ENCODE data around the gene KHDC1. TPM values are rescaled to one million over a fixed set of nuclear protein-coding genes. Genes with fewer than 3 reads are reported as not detected.

Gene KHDC1
- total and polyA plus RNA-seq, 2 of the 8 experiments (the other 6 are each of a cell fraction or from before 2014, with no cell fraction given), result 4.3 to 7.3 TPM

- Histone ChIP-seq H4K91ac (replicated peaks; ENCODE audit: insufficient read length, low read length) (no peak overlapping the region), H3K18ac (ENCODE audit: extremely low read depth, low read length) (no peak overlapping the region), H3K4me2 (ENCODE audit: insufficient read depth in 1 of 2, low read depth in 2 of 2, low read length in 2 of 2) (no peak overlapping the region), H4K8ac (ENCODE audit: extremely low read depth, insufficient read depth, low read length) (no peak overlapping the region), H2BK15ac (ENCODE audit: low read length) (no peak overlapping the region), H3K79me2 (ENCODE audit: control insufficient read depth in 1 of 2, insufficient read depth in 2 of 2, low read length in 2 of 2) (no peaks in the 10 kb centered on the region), H3K4me1 (replicated peaks in 1 of 4; ENCODE audit: control insufficient read depth in 3 of 4, insufficient read depth in 4 of 4, low read length in 3 of 4) (no peaks in the 10 kb centered on the region), H3K79me1 (ENCODE audit: low read depth, low read length) (no peaks in the 10 kb centered on the region), H4K5ac (ENCODE audit: insufficient read length, low read depth, low read length) (no peak overlapping the region), H3K23ac (ENCODE audit: insufficient read length) (no peak overlapping the region), H3K9ac (replicated peaks in 1 of 4; ENCODE audit: extremely low read depth in 1 of 4, low read depth in 3 of 4, low read length in 3 of 4) (no peak overlapping the region), H2AK5ac (ENCODE audit: low read depth, low read length) (no peak overlapping the region), H3K9me3 (ENCODE audit: insufficient read depth in 2 of 2, low read depth in 1 of 2, low read length in 1 of 2) (no peaks in the 10 kb centered on the region), H2BK12ac (ENCODE audit: low read depth, low read length) (no peak overlapping the region), H3K27ac (ENCODE audit: low read depth, low read length) (no peak overlapping the region), H3K23me2 (ENCODE audit: low read depth, low read length) (no peaks in the 10 kb centered on the region), H3K27me3 (replicated peaks in 1 of 4; ENCODE audit: control insufficient read depth in 3 of 4, extremely low read depth in 1 of 4, insufficient read depth in 3 of 4, low read length in 3 of 4) (no peaks in the 10 kb centered on the region), H2AFZ (ENCODE audit: low read length) (no peak overlapping the region), H4K20me1 (replicated peaks in 1 of 2; ENCODE audit: control insufficient read depth in 1 of 2, insufficient read depth in 2 of 2, low read length in 2 of 2) (no peaks in the 10 kb centered on the region), H3K4me3 (ENCODE audit: extremely low read depth in 1 of 4, insufficient read depth in 2 of 4, low read depth in 3 of 4, low read length in 4 of 4) (no peak overlapping the region), H3K36me3 (ENCODE audit: control insufficient read depth in 2 of 4, insufficient read depth in 4 of 4, low read length in 3 of 4) (no peaks in the 10 kb centered on the region), H3K14ac (ENCODE audit: insufficient read length) (no peak overlapping the region), H2BK5ac (ENCODE audit: low read depth, low read length) (no peak overlapping the region), H2BK20ac (ENCODE audit: low read length) (no peak overlapping the region), H2BK120ac (replicated peaks; ENCODE audit: low read depth, low read length) (no peak overlapping the region), H3K4ac (replicated peaks; ENCODE audit: insufficient read length, low read depth, low read length) (no peak overlapping the region), H3K56ac (replicated peaks; ENCODE audit: insufficient read length, low read depth, low read length) (no peak overlapping the region)
- no peak for FAIRE-seq
- CTCF ChIA-PET (ENCODE audit: partially characterized antibody), result interaction anchor here (1.0 kb wide), 1 partner anchor 35 kb away, joined by 6 read pairs; no protein-coding TSS in a partner anchor
- POLR2A ChIA-PET (ENCODE audit: partially characterized antibody), result no interaction called here
- no peak for DNase-seq (ENCODE audit: low read depth in 1 of 2, low spot score in 2 of 2)
- TF ChIP-seq MAFK (IDR thresholded peaks at IDR 0.05; ENCODE audit: low read depth, low read length), result no peak
- TF ChIP-seq PHF8 (conservative IDR thresholded peaks at IDR 0.05; ENCODE audit: low read depth, low read length), result no peak
- TF ChIP-seq SUZ12 (IDR thresholded peaks at IDR 0.05; ENCODE audit: low read length), result no peak
- no peak for TF ChIP-seq SP2 (IDR thresholded peaks at IDR 0.05; ENCODE audit: low read length)
- no peak for TF ChIP-seq GTF2F1 (IDR thresholded peaks at IDR 0.05; ENCODE audit: borderline replicate concordance, low read depth, low read length)
- no peak for TF ChIP-seq CBX8 (IDR thresholded peaks at IDR 0.05; ENCODE audit: borderline replicate concordance, low read depth, low read length)
- no peak for TF ChIP-seq POLR2A (IDR thresholded peaks at IDR 0.05; ENCODE audit: control extremely low read depth in 1 of 2, low read depth in 2 of 2, low read length in 2 of 2)
- TF ChIP-seq JUND (IDR thresholded peaks at IDR 0.05; ENCODE audit: low read length), result no peak
- no peak for TF ChIP-seq EGR1 (IDR thresholded peaks at IDR 0.05; ENCODE audit: borderline replicate concordance, low read depth, low read length)
- TF ChIP-seq, protein P1, sequence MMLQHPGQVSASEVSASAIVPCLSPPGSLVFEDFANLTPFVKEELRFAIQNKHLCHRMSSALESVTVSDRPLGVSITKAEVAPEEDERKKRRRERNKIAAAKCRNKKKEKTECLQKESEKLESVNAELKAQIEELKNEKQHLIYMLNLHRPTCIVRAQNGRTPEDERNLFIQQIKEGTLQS (IDR thresholded peaks at IDR 0.05; ENCODE audit: insufficient read depth, low read depth, low read length), result no peak
Observed at GRCh38 chr6:73250016-73250415, 13.0 kb downstream of the KHDC1 start.

Data from H1 (cell line).